Stimulated activated CD4-positive, alpha-beta T cell treated with anti-CD3 and anti-CD28 coated beads, TNF-alpha, amount 100 ng/mL, for 24 hours (primary cell): ENCODE results near the gene HID1.
"Not testable (repeated sequence)": the region's sequence is repeated elsewhere in the genome, so short reads cannot be mapped to it uniquely, and the experiment has no call there.

ENCODE experiments used
- DNase-seq, 3 experiments: peaks; one replicate each; pipeline ENCODE4 v3.0.0-alpha.2; 2020; ENCODE audit warnings: low read depth in 3 of 3

HID1 gene

DNA sequence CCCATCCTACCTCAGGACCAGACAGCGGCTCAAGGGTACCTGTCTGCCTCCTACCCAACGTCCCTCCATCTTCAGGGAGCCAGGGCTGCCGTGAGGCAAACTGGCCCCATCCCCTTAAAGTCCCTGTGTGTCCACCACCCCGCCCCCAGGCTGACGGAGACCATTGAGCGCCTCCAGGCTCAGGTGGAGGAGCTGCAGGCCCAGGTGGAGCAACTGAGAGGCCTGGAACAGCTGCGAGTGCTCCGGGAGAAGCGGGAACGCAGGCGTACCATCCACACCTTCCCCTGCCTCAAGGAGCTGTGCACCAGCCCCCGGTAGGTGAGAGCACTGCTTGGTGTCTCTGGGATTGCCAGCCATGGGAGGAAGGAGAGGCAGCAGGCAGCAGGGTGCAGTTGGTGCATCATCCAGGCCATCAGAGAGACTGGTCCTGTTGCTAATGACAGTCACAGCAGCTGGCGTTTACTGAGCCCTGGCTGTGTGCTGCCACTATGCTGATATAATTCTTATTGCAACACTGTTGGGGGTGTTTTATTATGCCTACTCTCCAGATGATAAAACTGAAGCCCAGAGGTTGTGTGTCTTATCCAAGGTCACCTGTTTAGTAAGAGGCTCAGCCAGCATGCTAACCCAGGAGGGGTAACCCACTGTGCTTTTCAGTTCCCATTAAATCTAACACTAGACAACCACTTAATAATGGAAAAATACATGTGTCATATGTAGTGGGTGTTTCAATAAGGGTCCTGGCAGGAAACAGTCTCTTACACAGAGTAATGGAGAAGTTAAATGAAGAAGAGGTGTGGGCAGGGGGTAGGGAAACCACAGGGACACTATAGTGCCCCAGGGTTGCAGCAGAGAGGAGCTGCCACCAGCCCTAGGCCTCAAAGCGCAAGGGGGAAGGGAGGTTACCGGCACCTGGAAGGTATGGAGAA is 29.6 kb upstream of the HID1 start:
- DNase-seq: no peak

DNA sequence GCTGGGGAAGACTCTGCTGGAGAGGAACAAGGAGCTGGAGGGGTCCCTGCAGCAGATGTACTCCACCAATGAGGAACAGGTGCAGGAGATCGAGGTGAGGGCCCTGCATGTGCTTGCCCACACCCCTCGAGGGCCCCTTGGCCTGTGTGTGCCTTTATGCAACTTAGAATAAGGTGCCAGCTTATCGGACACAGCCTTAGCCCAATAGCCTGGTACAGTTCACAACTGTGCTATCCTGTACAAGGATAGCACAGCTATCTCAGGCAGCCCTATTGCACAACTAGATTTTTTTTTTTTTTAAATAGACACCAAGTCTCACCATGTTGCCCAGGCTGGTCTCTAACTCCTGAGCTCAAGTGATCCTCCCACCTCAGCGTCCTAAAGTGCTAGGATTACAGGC is 27.0 kb upstream of the HID1 start:
- DNase-seq: no peak

DNA sequence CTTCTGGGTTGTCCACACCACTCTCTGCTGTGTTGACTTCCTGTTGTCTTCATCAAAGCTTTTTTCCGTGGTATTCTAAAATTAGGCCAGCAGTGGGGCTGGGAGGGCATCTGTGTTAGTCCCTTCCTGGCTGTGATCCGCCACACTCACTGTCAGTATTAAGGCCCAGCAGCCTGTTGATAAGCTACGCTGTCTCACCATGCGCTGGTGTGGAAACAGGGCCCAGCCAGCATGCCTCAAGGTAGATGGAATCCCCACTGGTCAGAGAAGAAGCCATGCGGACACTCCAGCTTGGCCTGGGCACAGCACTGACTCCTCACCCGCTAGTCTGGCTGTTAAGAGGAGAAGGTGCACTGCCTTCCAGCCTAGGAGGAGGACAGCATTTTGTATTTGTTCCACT is 26.2 kb upstream of the HID1 start:
- DNase-seq: no peak

GRCh38 chr17:74995847-74996246 is 23.3 kb upstream of the HID1 start:
- DNase-seq: no peak

DNA sequence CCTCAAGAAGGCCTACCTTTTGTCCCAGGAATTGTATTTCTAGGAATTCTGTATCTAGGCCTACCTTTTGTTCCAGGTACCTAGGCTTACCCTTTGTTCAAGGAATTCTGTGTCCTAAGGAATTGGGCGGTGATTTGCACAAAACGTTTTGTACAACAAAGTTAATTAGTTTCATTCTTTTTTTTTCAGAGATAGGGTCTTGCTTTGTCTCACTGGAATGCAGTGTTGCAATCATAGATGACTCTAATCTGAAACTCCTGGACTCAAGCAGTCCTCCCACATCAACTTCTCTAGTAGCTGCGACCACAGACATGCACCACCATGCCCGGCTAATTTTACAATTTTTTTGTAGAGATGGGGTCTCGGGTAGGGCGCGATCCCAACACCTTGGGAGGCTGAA is 21.9 kb upstream of the HID1 start:
- DNase-seq: no peak

DNA sequence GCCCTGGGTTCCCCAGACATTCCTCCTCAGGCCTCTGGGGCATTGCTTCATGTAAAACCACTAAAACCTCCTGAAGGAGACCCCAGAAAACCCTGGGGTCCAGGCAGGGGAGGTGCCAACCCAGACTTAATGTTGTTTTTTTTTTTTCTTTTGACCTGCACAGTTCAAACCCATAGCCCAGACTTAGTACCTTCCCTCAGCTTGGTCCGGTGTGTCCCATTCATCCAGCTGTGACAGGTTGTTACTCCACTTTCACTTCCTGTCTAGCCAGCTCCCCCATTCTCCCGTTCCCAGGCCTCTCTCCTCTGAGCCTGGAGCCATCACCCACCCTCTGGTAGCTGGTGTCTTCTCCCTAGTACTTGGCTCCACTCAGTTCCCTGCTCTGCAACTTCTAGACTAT is 19.7 kb upstream of the HID1 start:
- DNase-seq: no peak

GRCh38 chr17:74990581-74991105 is 18.1 kb upstream of the HID1 start:
- no peak for DNase-seq

DNA sequence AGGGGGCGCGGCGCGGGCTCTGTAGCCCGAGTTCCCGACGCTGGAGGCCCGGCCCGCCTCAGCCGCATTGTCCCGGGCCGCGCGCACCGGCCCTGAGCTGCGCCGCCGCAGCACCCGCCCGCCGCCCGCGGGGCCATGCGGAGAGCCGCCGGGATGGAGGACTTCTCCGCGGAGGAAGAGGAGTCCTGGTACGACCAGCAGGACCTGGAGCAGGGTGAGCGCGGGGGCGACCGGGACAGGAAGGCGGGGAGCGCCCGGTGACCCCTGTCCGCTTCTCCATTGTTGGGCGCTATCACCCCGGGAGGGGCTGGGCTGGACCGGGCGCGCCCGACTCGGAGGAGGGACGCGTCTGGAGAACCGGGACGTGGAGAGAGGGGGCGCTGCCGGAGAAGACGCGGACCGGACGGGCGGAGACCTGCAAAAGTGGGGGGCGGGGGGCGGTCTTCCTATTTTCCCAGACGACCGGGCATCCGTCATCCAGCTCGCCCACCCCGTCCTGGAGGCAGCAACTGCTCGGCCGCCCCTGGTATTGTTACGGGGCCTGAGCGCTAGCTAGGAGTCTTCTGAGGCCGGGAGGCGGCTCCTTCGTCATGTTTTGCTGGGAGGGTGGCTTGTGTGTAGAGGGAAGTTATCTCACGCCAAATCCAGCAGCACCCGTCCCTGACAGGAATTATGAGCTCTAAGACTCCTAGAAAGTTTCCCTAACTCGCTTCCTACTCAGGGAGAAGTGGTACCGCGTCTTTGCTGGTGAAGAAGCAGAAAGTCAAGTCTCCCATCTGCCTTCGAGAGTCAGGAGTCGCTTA is 15.6 kb upstream of the HID1 start:
- peak in 1 of 3 experiments; percentile 12 for DNase-seq

- peak; percentile 82 to 94 (median 85) for DNase-seq
These were observed 14.9 kb upstream of the HID1 start, which contains the start of gene CDR2L for GRCh38 chr17:74987418-74987908. Gene CDR2L (plus strand): TSS chr17:74987632. CDS start chr17:74988044, 412 bp downstream.

GRCh38 chr17:74986206-74986576 is 13.6 kb upstream of the HID1 start:
- DNase-seq: no peak

GRCh38 chr17:74982663-74983313 is 10.2 kb upstream of the HID1 start:
- not testable (repeated sequence) for DNase-seq

- peak; percentile 55 to 77 (median 56) for DNase-seq
These were observed 9.6 kb upstream of the HID1 start for GRCh38 chr17:74981979-74982662.

- DNase-seq: no peak
These were observed 8.9 kb upstream of the HID1 start for GRCh38 chr17:74981318-74981978.

DNA sequence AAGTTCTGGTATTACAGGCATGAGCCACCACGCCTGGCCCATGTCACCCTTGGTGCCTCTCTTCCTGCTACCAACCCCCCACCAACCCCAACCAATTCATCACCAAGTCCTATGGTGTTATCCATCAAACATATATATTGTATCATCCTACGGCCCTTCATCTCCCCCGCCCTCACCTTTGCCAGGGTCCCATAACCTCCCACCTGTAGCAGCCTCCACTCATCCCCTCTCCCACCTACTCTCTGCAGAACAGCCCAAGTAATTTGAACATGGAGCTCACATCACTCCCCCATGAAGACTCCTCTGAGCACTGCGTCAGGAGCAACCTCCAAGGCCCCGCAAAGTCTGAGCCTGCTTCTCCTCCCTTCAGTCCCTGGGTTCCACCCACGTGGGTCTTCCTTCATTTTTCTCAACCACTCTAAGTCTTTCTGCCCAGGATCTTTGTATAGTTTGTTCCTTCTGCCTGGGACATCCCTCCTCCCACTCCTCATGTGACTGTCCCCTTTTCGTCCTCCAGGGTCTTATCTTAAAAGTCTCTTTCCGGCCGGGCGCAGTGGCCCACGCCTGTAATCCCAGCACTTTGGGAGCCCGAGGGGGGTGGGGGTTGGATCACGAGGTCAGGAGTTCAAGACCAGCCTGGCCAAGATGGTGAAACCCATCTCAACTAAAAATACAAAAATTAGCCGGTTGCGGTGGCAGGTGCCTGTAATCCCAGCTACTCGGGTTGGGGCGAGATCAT is 7.0 kb upstream of the HID1 start:
- no peak for DNase-seq

DNA sequence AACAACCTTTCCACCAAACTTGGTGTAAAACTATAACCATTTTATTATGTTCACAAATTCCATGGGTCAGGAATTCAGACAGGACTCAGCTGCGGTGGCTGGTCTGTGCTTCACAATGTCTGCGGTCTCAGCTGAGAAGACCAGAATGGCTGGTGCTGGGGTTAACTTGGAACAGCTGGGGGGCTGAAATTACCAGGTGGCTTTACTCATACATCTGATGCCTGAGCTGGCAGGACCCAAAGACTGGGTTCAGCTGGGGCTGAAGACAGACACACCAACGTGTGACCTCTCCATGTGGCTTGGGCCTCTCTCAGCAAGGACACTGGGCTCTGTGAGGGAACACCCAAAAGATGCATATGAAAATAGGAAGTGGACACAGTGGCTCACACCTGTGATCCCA is 5.7 kb upstream of the HID1 start:
- DNase-seq: no peak

- no peak for DNase-seq
These were observed 5.2 kb upstream of the HID1 start for GRCh38 chr17:74977802-74978201.

DNA sequence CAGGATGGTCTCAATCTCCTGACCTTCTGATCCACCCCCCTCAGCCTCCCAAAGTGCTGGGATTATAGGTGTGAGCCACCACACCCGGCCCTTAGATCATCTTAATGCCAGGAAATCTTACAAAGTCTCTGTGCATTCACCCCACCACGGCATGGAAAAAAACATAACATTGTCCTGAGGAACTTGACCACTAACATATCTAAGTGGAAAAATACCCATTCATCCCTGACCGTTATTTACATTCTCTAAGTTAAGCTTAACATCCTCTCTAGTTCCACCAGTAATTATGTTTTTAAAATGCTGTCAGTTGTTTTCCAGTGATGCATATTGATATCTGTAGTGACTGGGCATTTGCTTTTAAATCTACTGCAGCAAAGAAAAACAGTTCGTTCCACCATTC is 3.4 kb upstream of the HID1 start:
- DNase-seq: no peak

GRCh38 chr17:74972973-74973328 is 392 bp upstream of the HID1 start:
- DNase-seq: no peak

DNA sequence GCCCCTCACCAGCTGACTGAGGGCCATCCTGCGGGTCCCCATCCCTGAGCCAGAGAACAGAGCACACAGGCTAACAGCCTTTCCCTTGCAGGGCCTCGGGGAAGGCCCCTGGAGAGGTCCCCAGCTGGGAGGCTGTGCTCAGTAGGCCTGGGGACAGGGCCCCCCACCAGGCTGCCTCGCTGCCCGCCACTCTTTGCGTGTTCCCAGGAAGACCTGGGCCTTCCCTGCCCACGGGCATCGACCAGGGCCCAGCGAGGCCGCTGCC is 785 bp downstream of the HID1 start:
- no peak for DNase-seq

GRCh38 chr17:74971069-74971841 is 1.3 kb downstream of the HID1 start:
- DNase-seq: no peak
